T follicular helper cell (primary cell): ENCODE data around the gene XXYLT1.
"Not testable (repeated sequence)": the region's sequence is repeated elsewhere in the genome, so short reads cannot be mapped to it uniquely, and the experiment has no call there.

Source experiments
- DNase-seq: peaks from one replicate; pipeline ENCODE4 v3.0.0-alpha.2; 2020; ENCODE audit warnings: low read depth

Gene XXYLT1

GRCh38 chr3:195226900-195227447 lies 44.0 kb downstream of the XXYLT1 start:
- no peak for DNase-seq

GRCh38 chr3:195226445-195226844 lies 44.5 kb downstream of the XXYLT1 start:
- DNase-seq, result no peak

- DNase-seq, result no peak
Measured at GRCh38 chr3:195224980-195225580, 45.9 kb downstream of the XXYLT1 start.

- DNase-seq, result no peak
Measured at GRCh38 chr3:195224156-195224979, 46.6 kb downstream of the XXYLT1 start.

GRCh38 chr3:195221876-195222617 lies 48.9 kb downstream of the XXYLT1 start:
- DNase-seq, result no peak

- no peak for DNase-seq
Measured at GRCh38 chr3:195221015-195221853, 49.7 kb downstream of the XXYLT1 start.

- DNase-seq, result no peak
Measured at GRCh38 chr3:195219351-195220230, 51.4 kb downstream of the XXYLT1 start.

- not testable (repeated sequence) for DNase-seq
Measured at GRCh38 chr3:195218331-195218730, 52.6 kb downstream of the XXYLT1 start.

- not testable (repeated sequence) for DNase-seq
Measured at GRCh38 chr3:195215576-195215975, 55.4 kb downstream of the XXYLT1 start.

GRCh38 chr3:195214381-195214780 lies 56.6 kb downstream of the XXYLT1 start:
- DNase-seq, result no peak

- DNase-seq, result no peak
Measured at GRCh38 chr3:195213639-195214315, 57.2 kb downstream of the XXYLT1 start.

- no peak for DNase-seq
Measured at GRCh38 chr3:195212749-195213375, 58.1 kb downstream of the XXYLT1 start.

GRCh38 chr3:195212033-195212748 lies 58.8 kb downstream of the XXYLT1 start:
- no peak for DNase-seq

- no peak for DNase-seq
Measured at GRCh38 chr3:195210266-195210973, 60.5 kb downstream of the XXYLT1 start.

GRCh38 chr3:195209847-195210265 lies 61.1 kb downstream of the XXYLT1 start:
- DNase-seq, result no peak

GRCh38 chr3:195209083-195209846 lies 61.7 kb downstream of the XXYLT1 start:
- no peak for DNase-seq

- DNase-seq, result no peak
Measured at GRCh38 chr3:195208631-195209030, 62.3 kb downstream of the XXYLT1 start.
